Stimulated activated naive CD8-positive, alpha-beta T cell treated with anti-CD3 and anti-CD28 coated beads, Interleukin-15, amount 100 ng/mL, for 72 hours (primary cell): ENCODE measurements around the gene BUD13.
A peak's percentile ranks its signal among the peaks of the same experiment; 100 is the strongest.
"Not testable (repeated sequence)": the region's sequence is repeated elsewhere in the genome, so short reads cannot be mapped to it uniquely, and the experiment has no call there.

Experiments
- ATAC-seq: fragments of 150-1000 bp; cut with Tn5 transposase; 2 replicates; pipeline ENCODE4 v1.10.0; 2021; ENCODE audit warnings: mild to moderate bottlenecking, moderate library complexity
- DNase-seq, 2 donors: peaks; one replicate each; pipeline ENCODE4 v3.0.0; 2021 to 2022
- H3K27ac Mint-ChIP-seq, 2 donors: one replicate each; pipeline ENCODE4 v1.8.0; 2022; ENCODE audit warnings: mild to moderate bottlenecking in 2 of 2, mixed read lengths in 2 of 2, moderate library complexity in 2 of 2
- H3K27me3 Mint-ChIP-seq: one replicate; pipeline ENCODE4 v1.8.0; 2022; ENCODE audit warnings: mixed read lengths
- H3K4me1 Mint-ChIP-seq: one replicate; pipeline ENCODE4 v1.8.0; 2022; ENCODE audit warnings: mild to moderate bottlenecking, mixed read lengths
- H3K4me3 Mint-ChIP-seq, 2 donors: one replicate each; pipeline ENCODE4 v1.8.0; 2022; ENCODE audit warnings: mild to moderate bottlenecking in 2 of 2, mixed read lengths in 2 of 2, moderate library complexity in 1 of 2
- H3K9me3 Mint-ChIP-seq, 2 donors: one replicate each; pipeline ENCODE4 v1.8.0; 2022; ENCODE audit warnings: mixed read lengths in 2 of 2

BUD13 gene

GRCh38 chr11:116787436-116787785, 14.6 kb upstream of the BUD13 start:
- Mint-ChIP-seq H3K27ac (peak overlapping the region; percentile 92 to 94), H3K4me1 (peaks cover 67% of the 10 kb centered on the region), H3K9me3 (no peaks in the 10 kb centered on the region), H3K4me3 (peak overlapping the region; percentile 78 to 84), H3K27me3 (peaks cover 8% of the 10 kb centered on the region)
- no peak for DNase-seq
- peak; percentile 11 for ATAC-seq

DNA sequence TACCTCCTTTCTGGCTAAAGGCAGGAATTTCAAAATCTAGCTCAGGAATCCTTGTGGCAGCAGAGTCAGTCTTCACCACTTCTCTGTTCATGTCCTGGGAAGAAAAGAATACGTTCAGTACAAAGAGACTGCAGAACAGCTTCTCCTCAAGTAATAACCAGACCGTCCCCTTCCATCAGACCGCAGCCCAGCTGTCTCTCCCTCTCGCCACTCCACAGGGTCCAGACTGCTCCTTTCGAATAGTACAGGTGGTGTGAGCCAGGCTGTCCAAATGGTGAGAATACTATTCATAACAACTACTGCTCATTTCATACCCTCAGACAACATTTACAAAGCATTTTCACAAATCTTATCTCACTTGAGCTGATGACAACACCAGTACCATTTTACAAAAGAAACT, 14.2 kb upstream of the BUD13 start:
- Mint-ChIP-seq H3K27ac (peak overlapping the region; percentile 92 to 94), H3K9me3 (no peaks in the 10 kb centered on the region), H3K27me3 (peaks cover 8% of the 10 kb centered on the region), H3K4me3 (peak overlapping the region; percentile 78 to 84), H3K4me1 (peaks cover 72% of the 10 kb centered on the region)
- ATAC-seq (no peak), DNase-seq (no peak)

DNA sequence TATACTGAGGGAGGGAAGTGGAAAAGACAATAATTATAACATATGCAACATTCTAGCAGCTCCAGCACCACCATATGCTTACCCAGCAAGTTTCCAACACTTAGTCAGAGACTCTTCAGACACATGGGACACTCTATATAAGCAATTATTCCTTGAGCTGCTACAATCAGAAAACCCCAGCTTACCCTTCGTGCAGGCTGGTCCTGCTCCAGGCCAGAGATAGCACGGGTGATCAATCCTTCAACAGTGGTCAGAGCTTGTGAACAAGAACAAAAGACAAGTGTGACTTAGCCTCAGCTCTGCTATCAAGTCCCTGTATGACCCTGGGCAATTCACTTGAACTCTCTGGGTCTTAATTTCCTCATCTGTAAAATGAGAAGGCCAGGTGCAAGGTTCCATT, 13.5 kb upstream of the BUD13 start:
- no peaks in the 10 kb centered on the region for H3K9me3 Mint-ChIP-seq
- peaks cover 8% of the 10 kb centered on the region for H3K27me3 Mint-ChIP-seq
- H3K27ac Mint-ChIP-seq = no peak overlapping the region
- peak overlapping the region; percentile 78 to 84 for H3K4me3 Mint-ChIP-seq
- ATAC-seq = no peak
- no peak for DNase-seq
- H3K4me1 Mint-ChIP-seq = peaks cover 74% of the 10 kb centered on the region

GRCh38 chr11:116782728-116783127, 9.9 kb upstream of the BUD13 start:
- DNase-seq (no peak), ATAC-seq (peak; percentile 41)
- Mint-ChIP-seq H3K27ac (no peak overlapping the region), H3K4me1 (peaks cover 85% of the 10 kb centered on the region), H3K4me3 (peak overlapping the region in 1 of 2 donors; percentile 10), H3K9me3 (no peaks in the 10 kb centered on the region), H3K27me3 (no peaks in the 10 kb centered on the region)

DNA sequence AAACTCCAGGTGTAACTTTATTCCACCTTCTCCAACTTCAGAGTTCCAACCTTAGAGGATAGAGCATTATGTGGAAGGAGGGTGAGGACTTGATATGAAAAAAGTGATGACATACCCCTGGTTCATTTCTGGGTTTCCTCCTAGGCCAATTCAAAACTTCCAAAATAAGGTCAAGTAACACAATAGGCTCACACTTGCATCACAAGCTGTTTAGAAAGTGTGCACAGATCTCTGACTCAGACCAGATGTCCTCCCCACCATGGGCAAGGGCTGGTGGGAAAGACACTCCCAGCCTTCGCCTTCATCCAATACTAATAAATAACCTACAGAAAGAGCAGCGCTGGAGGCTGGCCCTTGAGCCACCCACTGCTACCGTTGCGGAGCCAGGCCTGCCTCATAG, 5.8 kb upstream of the BUD13 start:
- Mint-ChIP-seq H3K9me3 (no peaks in the 10 kb centered on the region), H3K4me1 (peaks cover 82% of the 10 kb centered on the region), H3K27ac (peak overlapping the region in 1 of 2 donors; percentile 27), H3K4me3 (no peak overlapping the region), H3K27me3 (no peaks in the 10 kb centered on the region)
- ATAC-seq = no peak
- DNase-seq = no peak

GRCh38 chr11:116777056-116777455, 4.3 kb upstream of the BUD13 start:
- Mint-ChIP-seq H3K4me1 (peaks cover 70% of the 10 kb centered on the region), H3K27ac (no peak overlapping the region), H3K4me3 (no peak overlapping the region), H3K27me3 (no peaks in the 10 kb centered on the region), H3K9me3 (no peaks in the 10 kb centered on the region)
- ATAC-seq (no peak), DNase-seq (no peak)

- Mint-ChIP-seq H3K4me1 (peaks cover 70% of the 10 kb centered on the region), H3K4me3 (no peak overlapping the region), H3K9me3 (no peaks in the 10 kb centered on the region), H3K27me3 (no peaks in the 10 kb centered on the region), H3K27ac (peak overlapping the region in 1 of 2 donors; percentile 23)
- ATAC-seq (no peak), DNase-seq (no peak)
Observed at GRCh38 chr11:116776522-116776984, 3.8 kb upstream of the BUD13 start.

DNA sequence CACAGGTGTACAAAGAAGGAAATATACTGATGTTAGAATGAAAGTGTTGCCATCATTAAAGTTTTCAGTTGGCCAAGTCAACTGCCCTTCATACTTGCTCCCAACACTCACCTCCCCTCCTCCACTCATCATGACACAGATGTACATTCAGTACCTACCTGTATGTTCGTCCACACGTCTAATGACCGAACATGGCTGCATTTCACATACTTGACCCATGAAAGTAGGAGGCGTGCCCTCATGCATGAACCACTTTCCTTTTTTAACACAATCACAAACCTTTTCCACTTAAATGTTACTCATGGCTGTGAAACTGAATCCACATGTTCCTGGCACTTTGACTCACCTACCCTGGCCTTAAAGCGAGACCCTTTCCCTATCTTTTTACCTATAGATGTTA, 3.2 kb upstream of the BUD13 start:
- Mint-ChIP-seq H3K27me3 (no peaks in the 10 kb centered on the region), H3K4me1 (peaks cover 71% of the 10 kb centered on the region), H3K9me3 (no peaks in the 10 kb centered on the region), H3K27ac (no peak overlapping the region), H3K4me3 (no peak overlapping the region)
- DNase-seq = no peak
- ATAC-seq = no peak

DNA sequence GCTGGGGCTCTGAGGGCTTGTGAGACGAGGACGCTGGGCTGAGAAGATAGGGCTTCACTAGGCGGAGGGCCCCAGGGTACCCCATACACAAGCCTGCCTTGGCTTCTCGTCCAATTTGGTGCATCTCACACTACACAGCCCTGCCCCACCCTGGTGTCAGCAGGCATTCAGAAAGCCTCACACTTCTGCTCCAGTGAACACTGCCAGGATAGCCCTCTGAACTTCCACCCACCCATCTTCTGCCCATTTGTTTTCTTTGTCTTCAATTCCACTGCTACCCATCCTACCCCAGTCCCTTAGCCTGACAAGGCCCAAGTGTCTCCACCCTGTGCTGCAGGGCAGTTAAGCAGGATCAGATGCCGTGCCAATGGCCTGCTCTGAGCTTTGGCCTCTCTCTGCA, 1.9 kb upstream of the BUD13 start:
- ATAC-seq = no peak
- no peak overlapping the region for H3K4me3 Mint-ChIP-seq
- H3K27ac Mint-ChIP-seq = no peak overlapping the region
- no peak for DNase-seq
- peaks cover 74% of the 10 kb centered on the region for H3K4me1 Mint-ChIP-seq
- H3K27me3 Mint-ChIP-seq = no peaks in the 10 kb centered on the region
- no peaks in the 10 kb centered on the region for H3K9me3 Mint-ChIP-seq

DNA sequence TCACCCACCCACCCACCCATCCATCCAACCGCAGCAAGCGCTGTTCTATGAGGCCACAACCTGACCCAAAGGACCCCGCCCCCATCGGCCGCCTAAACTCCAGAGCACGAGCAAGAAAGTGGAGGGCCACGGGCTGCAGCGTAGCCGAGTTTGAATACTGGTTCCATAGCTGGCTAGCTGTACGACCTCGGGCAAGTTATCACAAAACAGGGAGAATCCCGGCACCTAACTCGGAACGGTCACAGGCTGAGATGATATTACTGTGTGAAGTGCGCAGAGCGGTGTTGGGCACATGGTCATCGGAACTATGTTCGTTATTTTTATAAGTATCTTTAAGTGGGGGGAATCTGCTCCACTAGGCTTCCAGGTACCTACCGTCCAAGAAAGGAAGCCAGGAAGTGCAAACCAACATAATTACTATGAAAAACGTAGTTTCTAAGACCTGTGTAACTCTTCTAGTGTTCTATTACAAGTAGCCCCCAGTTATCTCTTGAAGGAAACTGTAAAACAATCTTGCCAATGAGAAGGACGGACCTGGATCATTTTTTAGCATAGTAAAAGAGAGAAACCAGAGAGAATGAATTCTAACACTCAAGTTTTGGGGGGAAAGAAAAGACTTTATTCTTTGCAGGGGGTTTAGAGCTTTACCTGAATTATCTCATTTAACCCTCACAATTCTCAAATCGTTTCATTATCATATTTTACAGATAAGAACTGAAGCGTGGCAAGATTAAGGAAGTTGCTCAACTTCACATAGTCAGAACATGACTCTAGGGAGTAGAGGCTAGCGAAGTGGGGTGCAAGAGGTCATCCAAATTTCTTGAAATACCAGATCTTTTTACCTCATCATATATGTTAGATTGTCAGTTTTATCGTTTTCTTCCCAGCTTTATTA, 663 bp upstream of the BUD13 start:
- H3K4me3 Mint-ChIP-seq = peak overlapping the region; percentile 95 to 98
- peak overlapping the region; percentile 94 to 99 for H3K27ac Mint-ChIP-seq
- no peaks in the 10 kb centered on the region for H3K27me3 Mint-ChIP-seq
- no peaks in the 10 kb centered on the region for H3K9me3 Mint-ChIP-seq
- H3K4me1 Mint-ChIP-seq = peaks cover 70% of the 10 kb centered on the region
- ATAC-seq (peak; percentile 2), DNase-seq (no peak)

DNA sequence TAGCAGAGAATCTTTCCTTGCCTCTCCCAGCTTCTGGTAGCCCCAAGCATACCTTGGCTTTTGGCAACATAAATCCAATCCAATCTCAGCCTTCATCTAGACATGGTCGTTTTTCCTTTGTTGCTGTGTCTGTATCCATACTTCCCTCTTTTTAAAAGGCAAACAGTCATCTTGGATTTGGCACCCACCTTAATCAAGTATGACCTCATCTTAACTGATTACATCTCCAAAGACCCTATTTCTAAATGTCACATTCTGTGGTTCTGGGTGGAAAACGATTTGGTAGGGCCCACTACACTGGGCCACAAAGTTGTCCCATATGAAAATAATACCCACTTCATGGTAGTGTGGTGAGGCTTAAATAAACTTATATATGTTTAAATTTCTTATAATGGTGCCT, 852 bp downstream of the BUD13 start:
- peak overlapping the region; percentile 95 to 98 for H3K4me3 Mint-ChIP-seq
- peak overlapping the region; percentile 99 for H3K27ac Mint-ChIP-seq
- no peak for DNase-seq
- H3K4me1 Mint-ChIP-seq = peaks cover 60% of the 10 kb centered on the region
- H3K27me3 Mint-ChIP-seq = no peaks in the 10 kb centered on the region
- no peaks in the 10 kb centered on the region for H3K9me3 Mint-ChIP-seq
- ATAC-seq = no peak

DNA sequence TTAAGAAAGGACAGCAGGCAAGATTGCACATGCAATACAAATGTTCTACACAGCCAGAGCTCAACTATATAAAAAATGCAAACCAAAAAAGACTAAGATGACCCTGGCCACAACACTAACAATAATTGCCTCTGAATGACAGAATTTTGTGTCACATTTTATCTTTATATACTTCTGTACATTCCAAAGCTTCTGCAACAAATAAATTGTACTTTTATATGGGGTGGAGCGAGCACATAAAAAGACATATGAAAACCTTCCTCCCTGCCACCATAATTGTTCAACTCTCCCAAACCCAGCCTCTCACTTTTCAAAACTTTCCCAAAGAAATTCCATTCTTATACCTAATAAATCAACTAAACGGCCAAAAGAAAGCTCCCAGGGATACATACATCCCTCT, 10.7 kb downstream of the BUD13 start:
- DNase-seq = no peak
- ATAC-seq = no peak
- H3K27me3 Mint-ChIP-seq = no peaks in the 10 kb centered on the region
- H3K4me3 Mint-ChIP-seq = no peak overlapping the region
- no peak overlapping the region for H3K27ac Mint-ChIP-seq
- H3K9me3 Mint-ChIP-seq = no peaks in the 10 kb centered on the region
- peaks cover 5% of the 10 kb centered on the region for H3K4me1 Mint-ChIP-seq

GRCh38 chr11:116756044-116756443, 16.7 kb downstream of the BUD13 start:
- not testable (repeated sequence) for DNase-seq, H3K9me3 Mint-ChIP-seq, H3K4me1 Mint-ChIP-seq, H3K4me3 Mint-ChIP-seq, ATAC-seq, H3K27ac Mint-ChIP-seq, H3K27me3 Mint-ChIP-seq

- Mint-ChIP-seq H3K27me3 (no peaks in the 10 kb centered on the region), H3K4me1 (no peaks in the 10 kb centered on the region), H3K27ac (no peak overlapping the region), H3K4me3 (no peak overlapping the region), H3K9me3 (no peaks in the 10 kb centered on the region)
- ATAC-seq (no peak), DNase-seq (no peak)
Observed at GRCh38 chr11:116750070-116750718, 22.6 kb downstream of the BUD13 start.

- no peaks in the 10 kb centered on the region for H3K9me3 Mint-ChIP-seq
Observed at GRCh38 chr11:116742104-116742503, 30.7 kb downstream of the BUD13 start.

DNA sequence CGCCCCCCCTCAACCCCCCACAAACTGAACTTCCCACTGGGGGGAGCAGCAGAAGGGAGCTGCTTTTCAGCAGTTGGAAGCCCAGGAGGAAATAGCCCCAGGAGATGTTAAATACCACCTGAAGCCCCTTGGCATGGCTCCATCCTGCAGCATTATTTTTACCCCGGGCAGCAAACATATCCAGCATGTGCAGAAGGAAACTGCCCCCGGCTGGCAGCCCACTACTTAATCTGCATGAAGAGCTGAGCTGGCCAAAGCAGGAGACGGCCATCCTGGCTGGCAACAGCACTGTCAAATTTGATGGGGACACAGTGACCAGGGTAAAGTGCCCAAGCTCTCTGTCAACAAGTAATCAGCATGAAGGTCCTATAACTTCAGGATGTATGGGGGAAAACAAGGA, 32.0 kb downstream of the BUD13 start:
- Mint-ChIP-seq H3K9me3 (no peaks in the 10 kb centered on the region), H3K27me3 (no peaks in the 10 kb centered on the region), H3K27ac (peak overlapping the region in 1 of 2 donors; percentile 25), H3K4me3 (no peak overlapping the region), H3K4me1 (peaks cover 14% of the 10 kb centered on the region)
- no peak for DNase-seq
- no peak for ATAC-seq

More at GRCh38 chr11:116742104-116742503, 30.7 kb downstream of the BUD13 start:
- Mint-ChIP-seq H3K4me1 (peaks cover 14% of the 10 kb centered on the region), H3K27me3 (no peaks in the 10 kb centered on the region), H3K4me3 (no peak overlapping the region), H3K27ac (no peak overlapping the region)
- DNase-seq (no peak), ATAC-seq (no peak)
